GDM1 (cell line): Measurements from ENCODE around the gene RBPMS2.
"Not testable (repeated sequence)": the region's sequence is repeated elsewhere in the genome, so short reads cannot be mapped to it uniquely, and the experiment has no call there.

Experiments
- DNase-seq: peaks from one replicate; lab custom pipeline; 2025; lab: John Stamatoyannopoulos, UW

Gene RBPMS2

DNA sequence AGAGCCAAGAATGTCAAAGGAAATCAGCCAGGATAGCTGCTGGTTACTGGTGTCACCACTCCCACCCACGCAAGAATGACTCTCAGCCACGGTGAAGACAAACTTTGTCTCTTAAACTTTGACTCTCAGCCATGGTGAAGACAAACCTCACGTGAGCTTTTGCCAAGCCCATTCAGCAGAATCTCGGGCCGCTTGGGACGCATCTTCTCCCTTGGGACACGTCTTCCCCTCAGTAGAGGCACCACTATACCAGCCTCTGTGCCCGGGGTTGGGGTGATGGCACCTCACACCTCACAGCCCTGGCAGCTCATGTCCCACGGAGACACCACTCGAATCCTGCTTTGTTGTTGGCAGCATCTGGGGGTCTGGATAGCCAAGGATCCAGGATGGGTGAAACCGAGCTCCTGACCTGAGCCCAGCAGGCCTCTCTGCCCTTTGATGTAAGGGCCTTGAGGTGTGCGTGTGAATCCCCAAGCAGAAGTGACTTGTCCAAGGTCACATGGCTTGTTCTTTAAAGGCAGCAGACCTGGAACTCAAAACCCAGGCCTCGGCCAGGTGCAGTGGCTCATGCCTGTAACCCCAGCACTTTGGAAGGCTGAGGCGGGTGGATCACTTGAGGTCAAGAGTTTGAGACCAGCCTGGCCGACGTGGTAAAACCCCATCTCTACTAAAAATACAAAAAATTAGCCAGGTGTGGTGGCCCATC is 21.8 kb downstream of the RBPMS2 start:
- no peak for DNase-seq

DNA sequence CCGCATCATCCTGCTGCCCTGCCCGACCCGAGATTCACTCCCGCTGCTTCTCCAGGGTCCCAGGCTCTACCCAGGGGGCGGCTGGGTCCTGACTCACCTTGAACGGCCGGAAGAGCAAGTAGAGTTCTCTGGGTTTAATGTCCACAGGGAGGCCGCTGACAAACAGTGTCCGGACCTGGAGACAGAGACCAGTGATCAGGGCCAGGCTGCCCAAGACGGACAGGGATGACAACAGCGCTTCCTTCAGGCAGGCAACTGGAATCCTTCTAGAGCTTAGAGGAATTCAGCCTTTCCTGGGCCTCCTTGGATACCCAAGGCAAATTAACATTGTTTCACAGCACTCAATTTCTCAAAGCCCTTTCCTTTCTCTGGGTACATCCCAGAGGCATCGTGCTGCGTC is 23.9 kb downstream of the RBPMS2 start:
- no peak for DNase-seq

DNA sequence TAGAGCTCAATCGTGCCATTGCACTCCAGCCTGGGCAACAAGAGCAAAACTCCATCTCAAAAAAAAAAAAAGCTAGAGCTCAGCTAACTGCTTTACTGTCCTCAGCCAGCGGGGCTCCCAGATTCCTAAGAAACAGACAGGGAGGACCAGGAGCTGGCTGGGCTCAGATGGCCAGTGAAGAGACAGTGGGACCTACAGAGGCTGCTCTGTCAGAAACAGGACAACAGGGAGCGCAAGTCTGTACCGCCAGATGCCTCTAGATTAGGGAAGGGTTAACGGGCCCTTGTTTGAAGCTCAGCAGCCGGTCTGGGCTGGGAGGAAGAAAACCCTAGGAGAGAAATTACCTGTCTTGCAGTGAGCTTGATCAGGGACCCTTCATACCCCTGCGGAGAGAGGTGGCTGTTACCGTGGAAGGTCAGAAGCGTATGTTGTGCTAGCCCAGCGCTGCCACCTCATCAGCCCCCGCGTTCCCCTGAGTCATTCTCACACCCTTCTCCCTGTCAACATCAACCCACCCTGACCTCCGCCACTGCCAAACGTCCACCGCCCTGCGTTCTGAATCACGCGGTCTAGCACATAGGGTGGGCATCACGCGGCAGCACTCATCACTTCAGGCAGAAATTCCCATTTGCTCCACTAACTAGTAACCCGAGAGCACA is 25.3 kb downstream of the RBPMS2 start:
- DNase-seq = no peak

DNA sequence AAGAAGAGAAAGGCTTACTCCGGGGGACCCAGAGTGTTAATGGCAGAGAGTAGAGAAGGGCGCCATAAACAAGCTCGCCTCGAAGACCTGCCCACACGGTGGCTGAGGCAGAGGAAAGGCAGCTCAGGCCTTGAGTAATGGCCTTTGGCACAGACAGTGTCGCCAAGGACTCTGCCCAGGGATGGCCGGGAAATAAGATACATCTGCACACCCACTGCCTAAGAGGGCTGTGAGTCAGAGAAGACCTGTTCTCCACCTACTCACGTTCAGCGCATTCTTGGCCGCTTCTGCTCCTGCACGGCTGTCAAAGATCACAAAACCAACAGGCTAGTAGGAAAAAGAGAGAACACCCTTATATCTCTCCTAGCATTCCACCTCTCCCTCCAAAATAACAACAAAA is 26.2 kb downstream of the RBPMS2 start:
- DNase-seq = no peak

DNA sequence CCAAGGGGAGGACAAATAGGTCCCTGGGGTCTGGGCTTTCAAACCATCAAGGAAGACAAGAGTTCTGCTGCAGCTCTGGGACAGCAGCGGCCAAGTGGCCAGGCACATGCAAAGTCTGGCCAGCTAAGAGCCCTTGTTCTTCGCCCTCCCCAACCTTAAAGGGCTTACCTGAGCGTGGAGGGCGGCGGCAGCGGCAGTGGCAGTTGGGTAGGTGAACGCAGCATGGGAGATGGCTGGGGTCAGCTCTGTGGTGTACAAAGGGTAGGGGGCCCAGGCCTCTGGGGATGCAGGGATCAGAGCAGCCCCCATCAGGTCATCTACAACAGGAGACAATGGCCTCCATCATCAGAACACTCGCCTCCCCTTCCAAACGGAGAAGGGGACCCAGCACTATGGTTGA is 27.1 kb downstream of the RBPMS2 start:
- DNase-seq = no peak

DNA sequence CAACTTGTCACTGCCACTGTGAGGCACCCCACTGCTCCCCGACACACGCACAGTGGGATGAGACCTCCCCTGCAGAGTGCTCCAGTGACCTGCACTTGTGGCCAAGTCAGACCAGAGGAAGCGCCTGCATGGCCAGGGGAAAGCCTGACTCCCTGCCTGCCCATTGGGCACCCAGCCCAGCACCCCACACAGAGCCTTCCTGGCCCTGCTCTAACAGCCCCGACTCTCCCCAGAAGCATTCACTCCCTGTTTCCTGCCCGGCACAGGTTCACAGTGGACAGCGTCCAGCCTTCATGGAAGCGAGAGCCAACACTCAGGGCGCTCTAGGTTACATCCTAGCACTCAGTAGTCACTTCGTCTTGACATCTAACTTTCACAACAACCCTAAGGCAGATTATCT is 27.8 kb downstream of the RBPMS2 start:
- no peak for DNase-seq

DNA sequence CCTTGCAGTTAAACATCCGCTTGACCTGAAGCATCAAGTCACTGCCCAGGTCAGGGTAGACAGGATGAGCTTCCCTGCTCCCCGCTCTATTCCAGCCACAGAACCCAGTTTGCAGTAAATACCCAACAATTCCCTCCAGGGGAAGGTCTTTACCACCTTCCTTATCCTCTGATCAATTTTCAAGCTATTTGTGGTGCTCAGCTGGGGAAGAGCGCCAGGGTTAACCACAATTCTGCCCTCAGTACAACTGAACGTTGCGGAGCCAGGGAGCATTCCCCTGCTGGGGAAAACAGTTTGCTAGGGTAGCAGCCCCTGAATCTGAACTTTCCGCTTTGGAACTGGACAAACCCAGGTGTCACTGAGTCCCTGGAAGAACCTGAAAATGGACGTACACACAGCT is 28.5 kb downstream of the RBPMS2 start:
- DNase-seq = no peak

DNA sequence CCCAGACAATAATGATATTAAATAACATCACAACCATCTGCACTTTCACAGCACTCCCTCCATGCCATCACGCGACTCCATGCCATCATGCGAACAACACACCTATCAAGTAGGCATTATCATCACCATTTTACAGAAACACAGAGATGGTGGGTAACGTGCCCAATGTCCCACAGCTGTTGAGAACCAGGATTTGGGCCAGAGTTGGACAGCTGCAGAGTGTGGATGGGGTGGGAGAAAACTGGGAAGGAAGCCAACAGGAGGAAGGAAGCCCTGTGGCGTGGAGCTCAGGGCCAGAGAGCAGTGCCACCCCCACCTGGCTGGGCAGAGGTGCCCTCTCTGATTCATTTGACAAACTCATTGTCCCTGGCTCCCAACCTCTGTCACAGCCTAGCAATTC is 29.0 kb downstream of the RBPMS2 start:
- no peak for DNase-seq

DNA sequence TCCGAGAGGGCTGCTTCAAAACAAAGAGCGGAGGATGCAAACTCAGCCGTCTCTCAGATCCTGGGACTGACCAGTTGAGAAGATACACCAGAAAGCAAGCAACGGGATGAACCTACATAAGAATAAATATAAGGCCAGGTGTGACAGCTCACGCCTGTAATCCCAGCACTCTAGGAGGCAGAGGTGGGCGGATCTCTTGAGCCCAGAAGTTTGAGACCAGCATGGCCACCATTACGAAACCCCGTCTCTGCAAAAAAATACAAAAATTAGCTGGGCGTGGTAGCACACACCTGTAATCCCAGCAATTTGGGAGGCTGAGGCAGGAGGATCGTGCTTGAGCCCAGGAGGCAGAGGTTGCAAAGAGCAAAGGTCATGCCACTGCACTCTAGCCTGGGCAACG is 31.7 kb downstream of the RBPMS2 start:
- DNase-seq = no peak

DNA sequence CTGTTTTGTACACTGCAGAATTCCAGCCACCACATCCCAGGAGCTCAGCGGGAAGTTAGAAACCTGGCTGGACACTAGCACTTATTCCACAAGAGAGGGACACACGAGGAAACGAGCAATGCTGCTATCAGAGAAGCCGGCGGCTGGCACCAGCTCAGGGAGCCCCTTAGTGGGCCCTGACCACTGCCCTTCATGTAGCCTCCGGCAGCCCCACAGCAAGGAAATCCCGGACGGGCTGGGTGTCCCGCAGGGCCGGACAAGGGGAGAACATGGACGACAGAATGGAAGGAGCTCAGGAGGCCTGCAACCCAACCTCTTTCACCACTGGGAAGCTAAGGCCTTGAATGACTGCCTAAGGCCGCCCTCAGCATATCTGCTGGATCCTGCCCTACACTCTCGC is 32.5 kb downstream of the RBPMS2 start:
- no peak for DNase-seq

DNA sequence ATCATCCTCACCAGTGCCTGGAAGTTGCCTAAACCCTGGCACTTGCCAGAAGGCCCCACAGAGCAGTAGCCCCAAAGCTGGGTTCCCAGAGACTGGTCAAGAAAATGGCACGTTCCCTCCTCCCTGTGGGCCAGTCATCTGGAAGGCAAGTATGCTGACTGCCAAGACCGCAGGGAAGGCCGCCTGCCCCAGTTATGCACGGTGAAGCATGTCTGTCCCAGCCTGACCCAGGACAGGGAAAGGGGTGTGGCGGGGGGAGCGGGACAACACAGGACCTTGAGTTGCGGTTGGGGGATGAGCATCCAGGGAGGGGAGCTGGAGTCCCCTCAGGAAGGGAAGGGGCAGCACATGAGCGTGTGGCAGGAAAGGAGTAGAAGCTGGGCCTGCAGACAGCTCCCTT is 33.0 kb downstream of the RBPMS2 start:
- no peak for DNase-seq

DNA sequence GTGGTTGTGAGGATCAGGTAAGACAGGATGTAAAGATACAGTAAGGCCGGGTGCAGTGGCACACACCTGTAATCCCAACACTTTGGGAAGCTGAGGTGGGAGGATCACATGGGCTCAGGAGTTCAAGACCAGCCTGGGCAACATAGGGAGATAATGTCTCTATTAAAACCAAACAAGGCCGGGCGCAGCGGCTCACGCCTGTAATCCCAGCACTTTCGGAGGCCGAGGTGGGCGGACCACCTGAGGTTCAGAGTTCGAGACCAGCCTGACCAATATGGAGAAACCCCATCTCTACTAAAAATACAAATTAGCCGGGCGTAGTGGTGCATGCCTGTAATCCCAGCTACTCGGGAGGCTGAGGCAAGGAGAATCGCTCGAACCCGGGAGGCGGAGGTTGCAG is 33.7 kb downstream of the RBPMS2 start:
- not testable (repeated sequence) for DNase-seq

DNA sequence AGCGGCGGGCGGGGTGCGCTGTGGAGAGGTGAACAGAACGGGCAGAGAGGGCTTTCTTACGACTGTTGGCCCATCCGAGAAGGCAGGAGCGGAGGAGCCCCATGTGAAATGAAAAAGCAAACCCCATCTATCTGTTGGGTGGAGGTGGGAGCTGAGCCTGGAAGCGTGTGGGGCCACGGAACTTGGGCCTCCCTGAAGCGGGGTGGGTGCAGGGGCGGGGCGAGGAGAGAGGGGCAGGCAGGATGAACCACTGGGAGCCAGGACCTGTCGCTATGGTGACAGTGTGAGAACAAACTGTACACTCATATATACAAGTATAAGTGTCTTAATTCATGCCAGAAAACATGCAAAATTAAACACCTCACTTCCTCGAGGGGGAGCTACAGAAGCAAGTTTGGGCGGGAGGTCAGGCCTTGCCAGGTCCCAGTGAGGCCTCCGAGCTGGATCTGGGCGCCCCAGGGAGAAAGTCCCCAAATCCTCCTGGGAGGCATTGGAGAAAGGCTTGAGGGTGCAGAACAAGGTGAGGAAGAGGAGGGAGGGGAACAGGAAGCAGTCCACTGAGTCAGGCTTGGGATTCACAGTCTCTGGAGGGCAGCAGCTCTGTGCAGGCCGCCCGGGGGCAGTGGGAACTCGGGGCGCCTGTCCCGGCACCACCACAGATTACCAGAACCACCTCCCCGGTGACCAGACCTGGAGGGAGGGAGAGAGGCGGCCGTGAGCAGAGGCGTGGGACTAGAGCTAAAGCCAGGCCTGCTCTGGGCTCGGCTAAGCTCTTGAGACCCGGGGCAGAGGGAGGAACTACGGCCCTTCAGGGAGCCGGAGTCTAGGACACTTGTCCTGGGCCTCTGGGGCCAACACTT is 34.8 kb downstream of the RBPMS2 start:
- no peak for DNase-seq

DNA sequence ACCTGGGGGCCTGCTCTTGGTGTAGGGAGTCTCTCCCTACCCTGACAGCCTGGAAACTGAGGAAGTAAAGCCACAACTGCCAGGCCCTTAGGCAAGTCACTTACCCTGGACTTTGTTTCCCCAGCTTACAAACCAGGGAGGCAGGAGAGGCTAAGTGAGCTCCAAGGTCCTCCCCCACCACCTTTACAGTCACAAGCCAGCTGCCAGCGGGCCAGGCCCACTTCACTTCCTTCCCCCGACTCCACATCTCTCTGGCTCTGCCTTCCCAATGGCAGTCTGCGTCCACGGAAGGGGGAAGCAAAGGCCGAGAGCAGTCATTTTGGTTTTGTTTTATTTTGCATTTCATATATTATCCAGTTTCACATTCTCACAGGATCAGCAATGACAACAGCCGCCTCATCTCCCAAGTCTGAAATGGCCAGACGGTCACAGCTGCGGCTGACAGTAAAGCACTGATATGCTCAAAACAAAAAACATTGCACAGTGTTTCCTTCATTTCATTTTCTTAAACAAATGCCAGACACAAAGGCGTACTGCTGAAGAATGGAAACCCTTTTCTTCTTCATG is 35.7 kb downstream of the RBPMS2 start:
- peak; percentile 23 for DNase-seq

DNA sequence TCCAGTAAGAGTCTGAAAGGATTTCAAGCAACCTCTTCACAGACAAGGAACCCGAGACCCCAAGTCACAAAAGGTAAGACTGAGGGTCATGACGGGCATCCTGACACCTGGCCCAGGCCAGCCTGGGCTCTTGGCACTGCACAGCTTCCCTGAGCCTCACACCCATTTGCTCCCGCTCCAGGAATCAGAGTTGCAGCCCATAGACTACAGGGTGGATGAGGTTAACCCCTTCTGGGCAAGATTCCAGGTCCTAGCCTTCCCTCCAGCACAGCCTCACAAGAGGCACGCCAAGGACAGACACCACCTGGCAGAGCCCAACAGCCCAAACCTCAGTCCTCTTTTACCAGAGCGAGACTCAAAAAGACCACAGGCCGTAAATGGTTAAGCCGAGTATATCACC is 36.2 kb downstream of the RBPMS2 start:
- no peak for DNase-seq

DNA sequence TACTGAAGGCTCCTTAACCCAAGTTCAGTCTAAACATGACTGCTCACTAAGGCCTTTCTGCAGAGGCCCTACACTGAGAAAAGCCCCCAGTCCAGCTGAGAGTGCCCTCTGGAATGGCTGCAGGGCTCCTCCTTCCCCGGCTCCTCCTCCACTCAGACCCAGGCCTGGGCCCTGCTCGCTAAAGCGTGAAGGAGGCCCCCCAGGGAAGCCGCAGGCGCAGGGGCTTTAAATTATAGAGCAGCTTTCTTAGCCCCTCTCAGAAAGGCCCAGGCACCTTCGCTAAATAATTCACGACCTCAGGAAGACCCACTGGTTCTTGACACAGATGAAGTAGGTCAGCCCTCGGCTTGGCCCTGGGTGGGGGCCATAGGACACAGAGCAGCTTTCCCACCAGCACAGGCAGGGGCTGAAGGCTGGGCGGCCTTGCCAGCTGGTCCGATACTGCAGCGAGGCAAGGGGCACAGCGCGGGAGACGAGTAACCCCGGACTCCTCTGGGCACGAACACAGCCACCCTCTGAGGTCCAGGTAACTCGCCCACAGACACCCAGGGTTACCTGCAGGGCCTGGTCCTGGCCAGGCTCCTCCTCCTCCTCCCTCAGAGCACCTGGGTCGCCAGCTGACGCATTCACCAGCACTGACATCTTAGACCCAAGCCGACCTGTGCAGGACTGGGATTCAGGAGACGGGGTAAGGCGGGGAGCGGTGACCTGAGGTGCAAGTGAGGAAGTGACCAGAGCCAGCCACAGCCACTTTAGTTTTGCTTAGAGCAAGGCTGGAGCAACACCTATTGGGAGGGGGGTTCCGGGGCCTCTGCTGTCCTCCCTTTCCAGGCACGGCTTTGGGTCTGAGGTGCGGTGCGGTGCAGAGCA is 36.9 kb downstream of the RBPMS2 start:
- no peak for DNase-seq

DNA sequence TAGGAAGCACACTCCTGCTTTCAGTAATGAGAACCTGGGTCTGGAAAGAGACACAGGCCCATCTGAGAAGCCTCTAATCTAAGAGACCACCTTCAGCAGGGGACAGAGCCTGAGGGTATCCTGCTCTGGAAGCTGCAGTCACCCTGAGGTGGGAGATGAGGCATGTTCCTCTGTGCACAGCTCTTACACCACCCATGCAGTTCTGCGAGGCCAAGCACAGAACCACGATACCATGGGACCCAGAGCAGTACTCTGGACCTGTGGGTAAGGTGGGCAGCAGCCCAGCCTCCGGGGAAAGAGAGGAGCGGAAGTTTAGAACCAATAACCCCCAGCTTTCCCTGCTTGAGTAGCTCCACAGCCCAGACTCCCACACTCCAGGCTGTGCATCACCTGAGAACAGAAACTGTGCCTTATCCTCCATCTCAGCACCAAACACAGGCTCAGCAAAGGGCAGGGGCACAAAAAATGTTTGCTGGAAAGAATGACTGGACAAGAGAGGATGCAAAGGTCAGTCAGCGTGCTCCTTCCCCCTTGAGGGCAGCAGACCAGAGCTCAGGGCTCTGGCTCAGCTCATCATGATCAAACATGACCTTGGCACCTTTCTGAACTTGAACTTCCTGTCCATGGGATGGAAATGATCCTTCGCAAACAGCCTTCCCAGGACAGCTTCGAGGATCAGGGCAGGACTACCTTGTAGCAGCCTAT is 43.1 kb downstream of the RBPMS2 start:
- DNase-seq = no peak

DNA sequence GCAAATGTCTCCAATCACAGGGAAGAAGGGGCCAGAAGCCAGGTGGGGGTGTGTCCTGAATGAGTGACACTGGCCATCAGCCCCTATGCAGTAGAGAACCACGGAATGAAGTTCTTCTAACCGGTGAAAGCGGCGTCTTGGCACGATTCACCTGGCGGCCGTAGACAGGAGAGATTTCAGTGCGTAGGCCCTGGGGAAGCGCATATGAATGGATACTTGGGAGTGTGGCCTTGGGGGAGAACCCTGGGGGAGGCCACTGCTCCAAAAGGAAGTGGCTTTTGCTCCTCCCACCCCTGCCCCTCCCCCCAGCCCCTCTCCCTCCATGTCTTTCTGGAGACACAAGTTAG is 43.6 kb downstream of the RBPMS2 start:
- DNase-seq = no peak

DNA sequence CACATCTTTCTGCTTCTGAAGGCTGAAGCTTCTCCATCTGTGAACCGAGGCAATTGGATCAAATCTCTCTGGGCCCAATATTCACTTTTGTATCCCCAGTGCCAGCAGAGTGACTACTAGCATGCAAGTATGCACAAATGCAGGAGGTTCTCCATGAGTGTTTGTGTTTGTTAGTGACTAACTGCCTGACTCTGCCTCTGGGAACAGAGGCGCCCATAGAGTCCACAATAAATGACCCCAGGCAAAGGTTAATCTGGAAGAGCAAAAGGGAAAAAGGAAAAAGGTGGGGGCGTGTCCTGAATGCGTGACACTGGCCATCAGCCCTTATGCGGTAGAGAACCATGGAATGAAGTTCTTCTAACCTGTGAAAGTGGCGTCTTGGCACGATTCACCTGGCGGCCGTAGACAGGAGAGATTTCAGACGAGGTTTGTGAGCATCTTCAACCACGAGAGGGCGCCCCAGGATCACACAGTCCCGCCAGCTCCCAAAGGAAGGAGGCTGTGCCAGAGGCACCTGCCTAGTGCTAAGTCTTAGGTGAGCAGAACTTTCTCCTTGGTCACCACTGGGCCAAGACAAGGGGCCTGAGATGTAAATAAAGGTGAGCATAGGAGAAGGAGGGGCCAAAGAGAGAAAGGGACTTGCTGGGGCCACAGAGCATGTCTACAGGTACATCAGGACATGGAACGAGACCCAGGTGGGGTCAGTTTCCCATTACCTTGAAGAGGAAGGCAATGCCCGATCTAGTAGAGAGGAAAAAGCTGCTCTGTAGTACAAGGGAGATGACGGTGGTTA is 44.2 kb downstream of the RBPMS2 start:
- peak; percentile 49 for DNase-seq

DNA sequence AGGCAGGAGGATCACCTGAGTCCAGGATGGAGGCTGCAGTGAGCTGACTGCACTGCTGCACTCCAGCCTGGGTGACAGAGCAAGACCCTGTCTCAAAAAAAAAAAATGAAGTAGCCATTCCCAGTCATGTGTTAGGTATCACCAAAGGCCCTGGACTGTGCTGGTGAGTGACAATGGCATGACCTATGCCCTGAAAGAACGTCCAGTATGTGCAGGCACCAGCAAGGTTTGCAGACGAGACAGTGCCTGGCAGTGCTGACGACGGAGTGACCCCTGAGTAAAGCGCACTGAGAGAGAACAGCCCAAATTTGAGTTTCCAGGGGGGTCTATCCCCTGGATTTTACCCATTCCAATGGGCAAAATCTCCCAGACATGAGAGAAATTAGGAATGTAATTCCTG is 45.2 kb downstream of the RBPMS2 start:
- DNase-seq = no peak
